ENCODE measurements around the gene SMIM1. TPM values are rescaled to one million over a fixed set of nuclear protein-coding genes. Genes with fewer than 3 reads are reported as not detected.
A peak's percentile ranks its signal among the peaks of the same experiment; 100 is the strongest.

The SMIM1 gene
- total RNA-seq, 6 donors from 2014 or later, result 2.8 to 20.8 (median 13.5) TPM

GRCh38 chr1:3778590-3779264 lies 6.2 kb downstream of the SMIM1 start:
- Histone ChIP-seq H3K36me3 (peaks cover 25 to 55% (median 46%) of the 10 kb centered on the region in 4 donors), H3K9me3 (no peaks in the 10 kb centered on the region), H3K27me3 (no peaks in the 10 kb centered on the region), H3K27ac (no peak overlapping the region), H3K4me3 (no peak overlapping the region), H3K4me1 (peaks cover 12 to 33% (median 27%) of the 10 kb centered on the region in 4 donors)
- 80 to 84% methylated on average over 5 to 12 of the region's 14 CpGs for WGBS, 2 donors
- DNase-seq, result peak in 1 of 2 donors; percentile 65
- ATAC-seq (ENCODE audit: low FRiP score in 2 of 2), result no peak
- TF ChIP-seq POLR2AphosphoS5 (IDR thresholded peaks at IDR 0.05) (no peak), CTCF (IDR thresholded peaks at IDR 0.05) (peak in 1 of 6 experiments; percentile 8)

GRCh38 chr1:3779265-3779911 lies 6.8 kb downstream of the SMIM1 start:
- H3K9me3 ChIP-seq, result no peaks in the 10 kb centered on the region
- WGBS, 2 donors, result 92 to 94% methylated on average over 17 to 23 of the region's 23 CpGs
- no peak overlapping the region for H3K4me3 ChIP-seq
- no peak for DNase-seq
- no peaks in the 10 kb centered on the region for H3K27me3 ChIP-seq
- H3K36me3 ChIP-seq, result peaks cover 29 to 62% (median 52%) of the 10 kb centered on the region in 4 donors
- TF ChIP-seq CTCF (IDR thresholded peaks at IDR 0.05) (no peak), POLR2AphosphoS5 (IDR thresholded peaks at IDR 0.05) (no peak), POLR2A (IDR thresholded peaks at IDR 0.05) (no peak), EP300 (IDR thresholded peaks at IDR 0.05) (no peak)
- no peak for ATAC-seq (ENCODE audit: low FRiP score in 2 of 2)
- H3K4me1 ChIP-seq, result peaks cover 12 to 27% (median 23%) of the 10 kb centered on the region in 4 donors
- H3K27ac ChIP-seq, result no peak overlapping the region

DNA sequence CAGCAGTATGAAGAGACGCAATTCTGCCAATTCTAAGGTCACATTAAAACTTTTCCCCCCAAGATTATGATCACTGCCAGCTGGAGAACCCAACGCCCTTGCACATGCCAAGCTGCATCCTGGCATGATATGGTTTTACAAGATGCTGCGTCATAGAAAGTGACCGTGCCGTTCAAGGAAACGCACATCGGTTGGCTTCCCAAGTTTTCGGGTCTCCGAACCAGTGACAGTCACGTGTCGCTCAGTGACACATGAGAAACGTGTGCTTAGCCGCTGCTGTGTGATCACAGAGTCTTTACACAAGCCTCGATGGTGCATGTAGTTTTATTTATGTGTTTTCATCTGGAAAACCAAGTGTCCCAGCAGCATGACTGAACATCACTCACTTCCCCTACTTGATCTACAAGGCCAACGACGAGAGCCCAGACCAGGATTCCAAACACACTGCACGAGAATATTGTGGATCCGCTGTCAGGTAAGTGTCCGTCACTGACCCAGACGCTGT lies 7.4 kb downstream of the SMIM1 start:
- ATAC-seq (ENCODE audit: low FRiP score in 2 of 2), result no peak
- peaks cover 34 to 68% (median 58%) of the 10 kb centered on the region in 4 donors for H3K36me3 ChIP-seq
- H3K4me1 ChIP-seq, result peaks cover 8 to 21% (median 17%) of the 10 kb centered on the region in 4 donors
- H3K27me3 ChIP-seq, result no peaks in the 10 kb centered on the region
- H3K9me3 ChIP-seq, result no peaks in the 10 kb centered on the region
- WGBS, 2 donors, result 92 to 95% methylated on average over 20 of the region's 20 CpGs
- H3K27ac ChIP-seq, result no peak overlapping the region
- no peak overlapping the region for H3K4me3 ChIP-seq
- TF ChIP-seq CTCF (IDR thresholded peaks at IDR 0.05), result no peak
- DNase-seq, result no peak

- Histone ChIP-seq H3K36me3 (peaks cover 36 to 77% (median 64%) of the 10 kb centered on the region in 4 donors), H3K4me3 (no peak overlapping the region), H3K4me1 (peaks cover 0 to 12% (median 8%) of the 10 kb centered on the region in 4 donors), H3K27me3 (no peaks in the 10 kb centered on the region), H3K9me3 (no peaks in the 10 kb centered on the region), H3K27ac (no peak overlapping the region)
- TF ChIP-seq POLR2A (IDR thresholded peaks at IDR 0.05) (no peak), POLR2AphosphoS5 (IDR thresholded peaks at IDR 0.05) (no peak), EP300 (IDR thresholded peaks at IDR 0.05) (no peak), CTCF (IDR thresholded peaks at IDR 0.05) (no peak)
- DNase-seq (no peak), ATAC-seq (ENCODE audit: low FRiP score in 2 of 2) (no peak)
- WGBS, 2 donors, result 91 to 95% methylated on average over 21 of the region's 21 CpGs
These were observed 8.4 kb downstream of the SMIM1 start for GRCh38 chr1:3780901-3781300.
